CD4-positive, alpha-beta T cell treated with Interleukin-10 for 1 hour (primary cell): ENCODE measurements around the gene FBLN2.

Experiments
- DNase-seq: peaks from one replicate; pipeline ENCODE4 v3.0.0-alpha.2; 2020

The FBLN2 gene

GRCh38 chr3:13669457-13669856 is 120.5 kb downstream of the FBLN2 start:
- DNase-seq: no peak

GRCh38 chr3:13670292-13670691 is 121.4 kb downstream of the FBLN2 start:
- DNase-seq: no peak

- DNase-seq: no peak
Observed at GRCh38 chr3:13671482-13672233, 122.7 kb downstream of the FBLN2 start.

GRCh38 chr3:13673207-13673606 is 124.3 kb downstream of the FBLN2 start:
- DNase-seq: no peak

DNA sequence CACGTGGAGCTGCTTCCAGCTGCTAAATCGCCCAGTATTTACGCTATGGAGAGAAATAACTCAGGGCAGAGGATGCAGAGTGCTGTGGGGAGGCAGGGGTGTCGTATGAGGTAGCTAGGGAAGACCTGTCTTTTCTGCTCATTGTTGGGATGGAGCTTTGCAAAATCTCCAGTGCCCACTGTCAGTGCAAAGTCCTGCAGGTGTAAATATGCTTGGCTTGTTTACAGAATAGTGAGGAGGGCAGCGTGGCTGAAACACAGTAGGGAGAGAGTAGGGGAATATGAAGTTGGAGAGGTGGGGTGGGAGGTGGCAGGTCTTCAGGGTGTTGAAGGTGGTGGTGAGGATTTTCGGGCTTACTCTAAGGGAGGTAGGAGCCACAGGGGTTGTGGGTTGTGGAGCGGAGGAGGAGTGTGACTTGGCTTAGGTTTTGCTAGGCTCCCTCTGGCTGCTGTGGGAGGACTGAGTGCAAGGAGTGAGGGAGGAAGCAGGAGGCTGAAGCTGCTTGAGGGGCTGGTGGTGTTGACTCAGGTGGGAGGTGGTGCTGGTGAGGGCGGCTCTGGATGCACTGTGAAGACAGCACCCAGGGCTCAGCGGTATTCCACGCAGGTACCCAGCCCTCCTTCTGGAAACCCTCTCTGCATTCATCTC is 125.7 kb downstream of the FBLN2 start:
- DNase-seq: no peak

DNA sequence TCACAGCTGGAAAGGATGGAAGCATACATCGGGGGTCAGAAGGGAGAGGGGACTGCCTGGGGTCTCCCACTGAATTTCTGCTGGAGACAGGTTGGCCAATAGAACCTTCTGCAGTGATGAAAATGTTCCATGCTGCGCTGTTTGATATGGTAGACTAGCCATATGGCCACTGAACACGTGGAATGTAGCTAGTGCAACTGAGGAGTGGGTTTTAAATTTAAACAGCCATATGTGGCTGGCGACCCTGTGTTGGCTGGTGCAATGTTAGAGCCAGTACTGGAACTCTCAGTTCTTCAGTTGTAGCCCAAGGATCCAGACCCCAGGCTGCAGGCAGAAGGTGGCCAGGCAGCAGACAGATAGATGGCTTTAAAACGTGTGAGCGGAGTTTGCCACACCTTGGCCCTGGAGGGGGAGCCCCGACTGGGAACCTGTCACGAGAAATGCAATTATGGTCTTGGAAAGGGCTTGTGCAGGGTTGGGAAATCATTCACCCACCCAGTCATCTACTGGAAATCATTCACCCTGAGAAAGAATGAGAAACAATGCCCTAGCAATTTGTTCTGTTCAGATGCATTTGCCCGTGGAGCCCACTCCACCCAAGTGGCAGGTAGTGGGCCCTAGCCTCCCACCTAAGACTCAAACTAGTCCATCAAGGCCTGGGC is 127.6 kb downstream of the FBLN2 start:
- DNase-seq: no peak

GRCh38 chr3:13677272-13677671 is 128.3 kb downstream of the FBLN2 start:
- DNase-seq: no peak

DNA sequence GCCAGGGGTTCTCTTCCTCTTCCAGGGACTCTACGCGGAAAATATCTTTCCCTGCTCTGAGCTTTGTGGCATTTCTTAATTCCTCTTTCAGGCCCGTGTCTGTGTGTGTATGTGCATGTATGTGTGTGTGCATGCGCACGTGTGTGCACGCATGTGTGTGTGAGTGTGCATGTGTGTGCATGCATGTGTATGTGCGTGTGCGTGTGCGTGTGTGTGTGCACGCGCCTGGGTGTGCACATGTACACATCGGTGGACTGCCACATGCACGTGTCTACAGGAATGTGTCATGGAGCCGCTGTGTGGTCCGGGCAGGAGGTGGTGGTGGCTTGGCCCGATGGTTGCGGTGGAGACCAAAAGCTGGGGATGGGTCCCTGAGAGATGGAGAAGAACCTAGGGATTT is 133.0 kb downstream of the FBLN2 start:
- DNase-seq: no peak

GRCh38 chr3:13682331-13683013 is 133.5 kb downstream of the FBLN2 start:
- no peak for DNase-seq

- DNase-seq: no peak
Observed at GRCh38 chr3:13683288-13683687, 134.4 kb downstream of the FBLN2 start.

GRCh38 chr3:13683772-13684171 is 134.8 kb downstream of the FBLN2 start:
- DNase-seq: no peak

GRCh38 chr3:13684350-13684749 is 135.4 kb downstream of the FBLN2 start:
- DNase-seq: no peak

DNA sequence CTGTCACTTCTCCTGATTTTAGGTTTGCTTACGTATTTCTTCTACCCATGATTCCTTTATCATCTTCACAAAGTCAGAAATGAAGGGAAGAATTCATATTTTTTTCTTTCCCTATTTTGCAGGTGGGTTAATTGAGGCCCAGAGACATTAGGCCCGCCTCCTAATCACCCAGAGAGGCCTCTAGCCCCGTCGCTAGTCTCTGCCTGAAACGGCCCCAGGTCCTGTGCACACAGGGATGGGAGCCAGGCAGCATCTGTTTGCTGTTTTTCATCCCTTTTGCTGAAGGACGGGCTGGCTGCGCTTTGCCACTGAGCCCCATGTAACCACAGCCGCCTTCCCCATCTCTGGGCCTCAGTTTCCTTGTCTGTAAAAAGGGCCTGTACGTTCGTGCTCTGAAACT is 135.9 kb downstream of the FBLN2 start:
- no peak for DNase-seq

DNA sequence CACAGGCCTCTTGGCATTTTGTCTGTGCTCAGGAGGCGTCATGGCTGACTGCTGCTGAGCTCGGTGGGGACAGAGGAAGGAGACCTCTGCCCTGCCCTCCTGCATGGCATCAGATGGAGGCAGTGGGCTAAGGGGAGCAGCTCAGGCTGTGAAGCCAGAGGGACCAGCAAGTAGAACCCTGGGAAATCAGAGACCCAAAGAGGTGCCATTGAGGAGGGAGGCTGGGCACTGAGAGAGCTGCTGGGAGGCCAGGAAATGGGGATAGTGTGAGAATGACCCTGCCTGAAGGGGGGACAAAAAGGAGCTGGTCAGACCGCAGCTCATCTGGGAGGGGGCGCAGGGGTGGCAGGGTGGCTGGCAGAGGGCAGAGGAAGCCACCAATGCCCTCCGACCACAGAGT is 136.8 kb downstream of the FBLN2 start:
- no peak for DNase-seq

DNA sequence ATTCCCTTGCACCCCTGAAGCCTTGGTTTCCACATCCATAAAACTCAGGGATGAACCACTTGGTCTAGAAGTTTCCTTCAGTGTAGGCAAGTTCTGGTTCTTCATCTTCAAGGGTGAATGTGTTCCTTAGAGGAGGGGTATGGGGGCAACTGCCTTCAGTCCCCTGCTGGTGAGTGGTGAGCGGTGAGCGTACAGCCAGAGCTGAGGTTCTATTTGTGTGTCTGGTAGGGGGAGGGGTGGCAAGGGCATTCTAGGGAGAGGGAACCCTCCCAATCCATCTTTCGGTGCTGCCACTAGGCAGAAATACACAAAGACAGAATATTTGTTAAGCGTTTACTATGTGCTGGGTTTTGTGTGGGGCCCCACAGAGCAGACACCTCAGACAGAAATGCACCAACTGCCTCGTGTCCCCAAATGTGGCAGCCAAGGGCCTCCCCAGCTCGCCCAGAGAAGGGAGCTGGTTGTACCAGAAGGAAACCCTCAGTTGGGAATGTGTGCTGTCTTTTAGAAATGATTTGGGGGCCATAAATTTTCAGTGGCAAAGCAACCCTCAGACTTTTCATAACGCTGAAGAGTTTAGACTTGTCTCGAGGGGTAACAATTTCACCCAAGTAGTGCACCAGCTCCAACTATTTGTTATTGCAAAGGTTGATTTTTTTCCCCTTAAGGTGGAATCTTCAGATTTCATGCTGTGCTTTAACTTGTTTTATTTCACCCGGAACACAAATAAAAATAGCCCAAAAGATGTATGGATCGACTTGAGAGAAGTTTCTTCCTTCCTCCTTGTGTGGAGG is 137.6 kb downstream of the FBLN2 start:
- no peak for DNase-seq

- DNase-seq: no peak
Observed at GRCh38 chr3:13687517-13687943, 138.6 kb downstream of the FBLN2 start.
